GM10266 (cell line): ENCODE results near the gene MYT1.

Experiments used
- DNase-seq: peaks from one replicate; pipeline ENCODE4 v3.0.0; 2012; ENCODE audit errors: extremely low spot score
- CTCF ChIP-seq: IDR thresholded peaks from 2 replicates; pipeline ENCODE4 v1.5.1; 2012; ENCODE audit warnings: mild to moderate bottlenecking, low read depth; ENCODE audit not compliant: control insufficient read depth, insufficient read depth; ENCODE audit errors: missing control alignments

MYT1 gene

GRCh38 chr20:64153410-64153809 is 10.8 kb upstream of the MYT1 start:
- DNase-seq = no peak
- TF ChIP-seq CTCF = no peak

GRCh38 chr20:64153861-64154589 is 10.2 kb upstream of the MYT1 start:
- no peak for TF ChIP-seq CTCF
- DNase-seq = no peak

GRCh38 chr20:64154590-64155257 is 9.5 kb upstream of the MYT1 start:
- no peak for TF ChIP-seq CTCF
- DNase-seq = no peak

GRCh38 chr20:64155258-64156135 is 8.8 kb upstream of the MYT1 start:
- no peak for DNase-seq
- TF ChIP-seq CTCF = no peak

GRCh38 chr20:64156136-64156885 is 7.9 kb upstream of the MYT1 start:
- no peak for TF ChIP-seq CTCF
- DNase-seq = no peak

- DNase-seq = no peak
- no peak for TF ChIP-seq CTCF
Measured at GRCh38 chr20:64156886-64157875, 7.1 kb upstream of the MYT1 start.
